AG04450 (cell line): ENCODE results near the gene HTR7. TPM values are rescaled to one million over a fixed set of nuclear protein-coding genes. Genes with fewer than 3 reads are reported as not detected.

Experiments
- CTCF ChIA-PET: fragments of 300-600, 350-600 bp; formaldehyde crosslinking; extraction: SDS; loops from one replicate; lab custom pipeline; 2022; ENCODE audit warnings: antibody characterized with exemption, inconsistent platforms; lab: Charles Lee
- POLR2A ChIA-PET: fragments of 350-600 bp; formaldehyde crosslinking; extraction: SDS; loops from one replicate; lab custom pipeline; 2021; ENCODE audit warnings: antibody characterized with exemption, inconsistent platforms; lab: Yijun Ruan, JAX
- DNase-seq: peaks from one replicate; pipeline ENCODE4 v3.0.0-alpha.2; 2011; ENCODE audit warnings: low read depth, low spot score
- H3K27ac ChIP-seq: one replicate; pipeline ENCODE4 v1.5.1; 2012; ENCODE audit warnings: low read depth, low read length, control low read depth
- H3K27me3 ChIP-seq: one replicate; pipeline ENCODE4 v1.6.0; 2012; ENCODE audit warnings: low read length; ENCODE audit not compliant: control insufficient read depth, insufficient read depth
- H3K4me3 ChIP-seq: 2 replicates; pipeline ENCODE4 v1.5.1; 2011; ENCODE audit warnings: mild to moderate bottlenecking, low read depth, low read length, control low read depth
- H3K9me3 ChIP-seq: 2 replicates; pipeline ENCODE4 v1.5.1; 2012; ENCODE audit warnings: low read length; ENCODE audit not compliant: control insufficient read depth, insufficient read depth
- CTCF ChIP-seq: IDR thresholded peaks from 2 replicates; pipeline ENCODE4 v1.5.1; 2011; ENCODE audit warnings: low read depth, low read length, control low read depth, inconsistent platforms
- polyA plus RNA-seq: library from polyadenylated mRNA; depleted of rRNA; stranded (reverse); fragments of >200 nt; gene quantifications from 2 replicates; pipeline ENCODE4 v1.2.3, GENCODE V29; 2011

The HTR7 gene
- polyA plus RNA-seq, 1 experiment = 1.1 TPM

- ChIA-PET POLR2A (no interaction called here), CTCF (no interaction called here)
- Histone ChIP-seq H3K27me3 (no peaks in the 10 kb centered on the region), H3K27ac (no peak overlapping the region), H3K9me3 (no peaks in the 10 kb centered on the region), H3K4me3 (no peak overlapping the region)
- TF ChIP-seq CTCF = no peak
- DNase-seq = no peak
Measured at GRCh38 chr10:90732581-90732980, 125.3 kb downstream of the HTR7 start.

GRCh38 chr10:90723416-90724068, 134.3 kb downstream of the HTR7 start:
- no peak for DNase-seq
- Histone ChIP-seq H3K27ac (no peak overlapping the region), H3K9me3 (no peaks in the 10 kb centered on the region), H3K27me3 (no peaks in the 10 kb centered on the region), H3K4me3 (no peak overlapping the region)
- POLR2A ChIA-PET = no interaction called here
- CTCF ChIA-PET = no interaction called here
- no peak for TF ChIP-seq CTCF

GRCh38 chr10:90722832-90723231, 135.0 kb downstream of the HTR7 start:
- no peaks in the 10 kb centered on the region for H3K27me3 ChIP-seq
- CTCF ChIA-PET = no interaction called here
- H3K9me3 ChIP-seq = no peaks in the 10 kb centered on the region

GRCh38 chr10:90718182-90718581, 139.7 kb downstream of the HTR7 start:
- ChIA-PET CTCF (interaction anchor here (0.7 to 2.2 kb wide), 3 partner anchors 70 to 518 kb away, joined by 3 to 5 read pairs (median 3); no protein-coding TSS in a partner anchor), POLR2A (no interaction called here)
- H3K27me3 ChIP-seq = no peaks in the 10 kb centered on the region
- H3K9me3 ChIP-seq = no peaks in the 10 kb centered on the region
- no peak for DNase-seq
- no peak overlapping the region for H3K4me3 ChIP-seq
- TF ChIP-seq CTCF = no peak
- no peak overlapping the region for H3K27ac ChIP-seq

More at GRCh38 chr10:90722832-90723231, 135.0 kb downstream of the HTR7 start:
- DNase-seq = no peak
- POLR2A ChIA-PET = no interaction called here
- Histone ChIP-seq H3K4me3 (no peak overlapping the region), H3K27ac (no peak overlapping the region)
- TF ChIP-seq CTCF = no peak

GRCh38 chr10:90712529-90712928, 145.3 kb downstream of the HTR7 start:
- CTCF ChIA-PET = interaction anchor here (0.6 kb wide), 1 partner anchor 152 kb away, joined by 4 read pairs; no protein-coding TSS in a partner anchor
- no peak overlapping the region for H3K27ac ChIP-seq
- no peak for TF ChIP-seq CTCF
- no peaks in the 10 kb centered on the region for H3K9me3 ChIP-seq
- POLR2A ChIA-PET = no interaction called here
- DNase-seq = no peak
- no peak overlapping the region for H3K4me3 ChIP-seq
- peaks cover 2% of the 10 kb centered on the region for H3K27me3 ChIP-seq
